Kidney capillary endothelial cell (primary cell): Measurements from ENCODE around the gene ATP13A3.

ENCODE experiments used
- DNase-seq: peaks from one replicate; pipeline ENCODE4 v3.0.0-alpha.2; 2018; ENCODE audit warnings: low spot score

Gene ATP13A3

GRCh38 chr3:194439881-194440550 lies 46.8 kb downstream of the ATP13A3 start:
- no peak for DNase-seq

DNA sequence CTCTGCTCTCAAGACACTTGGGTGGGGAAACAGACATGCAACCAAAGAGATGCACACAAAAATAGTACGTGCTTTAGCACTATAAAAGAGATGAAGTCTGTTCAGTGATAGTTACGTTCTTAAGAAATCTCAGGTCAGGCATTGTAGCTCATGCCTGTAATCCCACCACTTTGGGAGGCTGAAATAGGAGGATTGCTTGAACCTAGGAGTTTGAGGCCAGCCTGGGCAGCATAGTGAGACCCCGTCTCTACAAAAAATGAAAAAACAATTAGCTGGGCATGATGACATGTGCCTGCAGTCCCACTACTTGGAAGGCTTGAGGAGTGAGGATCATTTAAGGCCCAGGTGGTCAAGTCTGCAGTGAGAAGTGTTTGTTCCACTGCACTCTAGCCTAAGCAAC lies 52.3 kb downstream of the ATP13A3 start:
- no peak for DNase-seq

- DNase-seq: no peak
Measured at GRCh38 chr3:194431554-194431953, 55.2 kb downstream of the ATP13A3 start.

DNA sequence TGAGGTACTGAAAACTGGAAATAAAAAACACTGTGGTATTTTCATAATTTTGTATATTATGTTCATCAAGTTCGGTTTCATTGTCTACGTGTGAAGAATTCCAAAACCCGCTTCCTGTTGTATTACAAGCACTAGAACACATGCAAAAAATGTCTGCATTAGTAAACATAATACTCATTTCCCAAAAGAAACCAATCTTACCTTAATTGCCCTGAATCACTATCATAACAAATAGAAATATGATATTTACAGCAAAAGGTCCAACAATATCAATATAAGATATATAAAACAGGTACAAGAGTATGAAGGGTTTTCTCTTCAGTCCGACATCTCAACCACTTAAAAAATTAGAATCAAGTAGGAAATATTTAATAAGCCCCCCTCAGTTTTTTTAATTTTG lies 61.4 kb downstream of the ATP13A3 start:
- DNase-seq: no peak

DNA sequence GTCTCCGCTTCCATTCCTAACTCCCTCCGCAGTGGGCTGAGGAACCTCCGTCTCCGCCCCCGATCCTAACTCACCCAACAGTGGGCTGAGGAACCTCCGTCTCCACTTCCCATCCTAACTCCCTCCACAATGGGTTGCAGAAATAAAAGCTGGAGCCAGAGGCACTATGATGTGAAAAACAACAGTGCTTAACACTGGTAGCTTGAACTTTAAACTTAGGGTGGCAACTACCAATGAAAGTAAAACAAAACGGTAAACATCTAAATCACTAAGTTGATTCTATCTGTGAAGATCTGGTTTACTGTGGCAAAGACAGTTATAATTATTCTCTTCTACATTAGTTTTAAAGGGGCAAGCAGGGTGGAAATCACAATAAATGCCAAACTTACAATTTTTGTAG lies 61.8 kb downstream of the ATP13A3 start:
- no peak for DNase-seq

GRCh38 chr3:194424373-194424772 lies 62.4 kb downstream of the ATP13A3 start:
- no peak for DNase-seq

GRCh38 chr3:194423317-194423716 lies 63.5 kb downstream of the ATP13A3 start:
- no peak for DNase-seq

DNA sequence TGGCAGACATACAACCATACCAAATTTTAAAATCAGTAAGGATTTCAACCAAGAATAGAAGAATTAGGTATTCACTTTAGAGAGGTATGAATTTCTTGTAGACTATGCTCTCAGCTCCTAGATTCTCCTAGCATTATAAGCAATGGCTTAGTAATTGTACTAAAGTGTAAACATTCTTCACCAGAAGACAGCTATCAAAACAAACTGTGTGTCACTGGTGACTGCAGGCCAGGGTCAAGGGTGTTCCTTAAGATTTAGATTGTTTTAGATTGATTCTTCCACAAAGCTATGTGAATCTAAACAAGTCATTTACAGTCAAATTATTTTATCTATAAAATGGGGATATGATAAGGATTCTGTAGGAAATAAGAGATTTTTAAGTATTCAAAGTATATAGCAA lies 64.6 kb downstream of the ATP13A3 start:
- DNase-seq: no peak

DNA sequence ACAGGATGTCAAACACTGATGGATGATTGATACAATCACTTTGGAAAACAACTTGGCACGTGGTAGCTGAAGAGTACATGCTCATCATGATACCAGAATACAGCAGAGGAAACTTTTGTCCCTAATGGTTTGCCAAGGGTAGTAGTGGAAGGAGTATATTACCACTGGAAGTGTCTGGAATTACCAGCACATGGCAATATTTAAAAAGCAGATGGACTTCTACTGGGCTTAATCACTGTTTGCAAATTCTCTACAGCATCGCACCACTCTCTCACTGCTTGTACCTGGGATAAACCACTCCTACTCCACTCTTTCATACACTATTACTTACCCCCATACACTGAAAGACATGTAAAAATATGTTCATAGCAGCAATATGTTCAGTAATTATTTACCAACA lies 68.1 kb downstream of the ATP13A3 start:
- no peak for DNase-seq

DNA sequence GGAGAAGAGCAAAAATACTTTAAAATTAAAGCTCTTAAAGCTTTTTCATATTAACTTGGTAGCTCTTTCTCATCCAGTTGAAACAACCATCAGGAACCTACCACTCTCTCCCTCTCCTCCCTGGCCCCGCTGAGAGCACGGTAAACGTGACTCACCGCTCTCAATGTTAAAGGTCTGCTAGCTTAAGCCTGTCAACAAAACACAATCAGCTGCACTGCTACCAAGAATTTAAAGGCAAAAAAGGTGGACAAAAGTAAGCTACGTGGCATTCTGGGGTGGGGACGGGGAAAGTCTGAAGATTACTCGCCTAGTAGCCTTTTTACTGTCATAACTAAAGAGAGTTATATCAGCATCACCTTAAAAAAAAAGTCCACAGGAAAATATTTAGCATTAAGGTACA lies 79.4 kb downstream of the ATP13A3 start:
- DNase-seq: no peak

DNA sequence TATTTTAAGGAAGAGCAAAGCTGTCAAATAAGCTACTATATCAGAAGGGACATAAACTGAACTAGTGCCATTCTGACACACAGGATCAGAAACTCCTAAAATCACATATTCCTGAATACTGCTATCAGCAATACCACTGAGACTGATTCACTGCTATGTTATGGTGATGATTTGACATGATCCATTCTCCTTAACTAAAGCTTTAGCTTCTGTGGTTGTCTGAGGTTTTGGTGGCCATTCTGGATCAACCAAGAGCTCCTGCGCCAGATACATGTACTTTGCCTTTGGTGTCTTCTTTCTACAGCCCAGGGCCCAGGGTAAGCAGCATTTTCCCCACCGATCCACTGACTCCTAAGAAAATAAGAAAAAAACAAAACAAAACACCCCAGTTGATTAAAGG lies 81.0 kb downstream of the ATP13A3 start:
- DNase-seq: no peak

GRCh38 chr3:194404365-194405140 lies 82.2 kb downstream of the ATP13A3 start:
- DNase-seq: peak; percentile 60

DNA sequence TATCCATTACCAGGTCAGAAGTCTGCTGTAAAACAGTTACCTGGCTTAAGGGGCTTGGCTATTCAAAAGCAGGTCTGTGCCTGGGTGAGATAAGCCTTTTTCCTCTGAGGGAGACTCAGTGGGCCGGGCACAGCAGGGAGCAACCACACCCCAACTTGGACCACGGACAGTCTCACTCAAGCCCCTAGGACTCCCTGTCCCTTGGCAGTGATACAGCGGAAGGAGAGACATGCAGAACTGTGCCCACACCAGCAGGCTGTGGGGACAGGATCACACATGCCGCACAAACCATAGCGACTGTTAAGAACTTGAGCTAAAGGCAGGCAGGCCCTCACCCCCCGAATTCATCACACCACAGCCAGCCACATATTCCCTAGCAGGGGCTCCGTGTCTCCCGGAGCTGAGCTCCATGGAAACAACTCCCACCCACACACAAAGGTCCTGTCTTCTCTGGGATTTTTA lies 84.9 kb downstream of the ATP13A3 start:
- no peak for DNase-seq

DNA sequence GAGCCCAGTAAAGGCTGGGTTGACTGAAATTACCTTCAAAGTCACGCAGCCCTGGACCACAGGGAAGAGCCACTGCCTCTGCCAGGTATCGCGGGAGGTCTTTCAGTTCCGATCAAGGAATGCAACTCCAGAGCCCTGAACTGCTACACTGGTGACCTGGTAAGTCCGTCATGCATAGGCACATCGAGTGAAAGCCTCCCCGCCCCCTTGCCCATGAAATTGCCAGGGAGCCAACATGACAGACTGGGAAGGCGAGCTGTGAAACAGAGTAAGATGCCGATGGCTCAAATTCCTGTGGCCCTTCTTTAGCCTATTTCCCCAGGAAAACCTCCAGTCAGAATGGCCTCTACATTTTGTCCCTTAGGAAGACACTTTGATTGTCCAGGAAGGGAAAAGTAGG lies 85.5 kb downstream of the ATP13A3 start:
- DNase-seq: no peak

DNA sequence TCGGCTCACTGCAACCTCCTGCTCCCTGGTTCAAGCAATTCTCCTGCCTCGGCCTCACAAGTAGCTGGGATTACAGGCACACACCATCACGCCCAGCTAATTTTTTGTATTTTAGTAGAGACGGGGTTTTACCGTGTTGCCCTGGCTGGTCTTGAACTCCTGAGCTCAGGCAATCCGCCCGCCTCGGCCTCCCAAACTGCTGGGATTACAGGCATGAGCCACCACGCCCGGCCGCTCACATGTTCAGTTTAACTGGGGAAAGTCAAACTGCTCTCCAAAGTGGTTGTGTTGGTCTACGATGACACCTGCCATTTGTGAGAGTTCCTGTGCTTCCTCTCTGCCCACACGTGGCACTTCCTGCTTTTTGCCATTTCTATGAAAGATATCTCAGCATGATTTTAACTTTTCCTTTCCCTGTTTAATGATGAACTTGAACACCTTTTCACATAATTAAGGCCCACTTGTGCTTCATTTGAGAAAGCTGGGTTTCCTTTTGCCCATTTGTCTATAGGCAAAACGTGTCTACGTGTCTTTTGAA lies 86.9 kb downstream of the ATP13A3 start:
- no peak for DNase-seq

GRCh38 chr3:194399166-194399565 lies 87.6 kb downstream of the ATP13A3 start, which contains the start of gene GP5:
Gene GP5 (minus strand): TSS chr3:194399266. CDS start chr3:194398282, 984 bp downstream.
- no peak for DNase-seq

- peak; percentile 46 for DNase-seq
Measured at GRCh38 chr3:194397757-194398312, 89.0 kb downstream of the ATP13A3 start.

GRCh38 chr3:194396859-194397756 lies 89.7 kb downstream of the ATP13A3 start:
- DNase-seq: no peak

DNA sequence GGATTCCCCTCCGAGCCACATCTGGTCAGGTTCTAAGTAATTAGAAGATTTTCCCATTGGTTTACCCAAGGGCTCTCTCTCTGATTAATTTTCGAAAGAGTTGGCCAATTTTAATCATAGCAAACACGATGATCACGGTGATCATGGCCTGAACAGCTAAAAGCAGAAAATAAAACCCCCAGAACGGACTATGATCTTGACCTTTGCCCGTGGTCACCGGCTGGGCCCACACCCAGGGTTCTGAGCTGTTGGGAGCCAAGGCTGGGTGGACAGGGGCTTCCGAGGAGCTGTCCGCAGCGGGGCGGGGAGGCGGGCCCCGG lies 90.3 kb downstream of the ATP13A3 start:
- no peak for DNase-seq

GRCh38 chr3:194395778-194396538 lies 90.8 kb downstream of the ATP13A3 start:
- DNase-seq: no peak

GRCh38 chr3:194395212-194395611 lies 91.6 kb downstream of the ATP13A3 start:
- DNase-seq: no peak
